Measurements from ENCODE around the gene ARSB. TPM values are rescaled to one million over a fixed set of nuclear protein-coding genes. Genes with fewer than 3 reads are reported as not detected.

Gene ARSB
- total RNA-seq, 1 donor from 2014 or later = 23.5 TPM

GRCh38 chr5:78799266-78800017 lies 185.7 kb downstream of the ARSB start:
- TF ChIP-seq CTCF (IDR thresholded peaks at IDR 0.05; ENCODE audit: partially characterized antibody, unreplicated experiment) = no peak
- Mint-ChIP-seq H3K4me1 (ENCODE audit: low read depth, unreplicated experiment) (peaks cover 5% of the 10 kb centered on the region), H3K27me3 (ENCODE audit: unreplicated experiment) (peaks cover 6% of the 10 kb centered on the region), H3K27ac (ENCODE audit: unreplicated experiment) (no peak overlapping the region), H3K4me3 (ENCODE audit: unreplicated experiment) (no peak overlapping the region), H3K36me3 (ENCODE audit: unreplicated experiment) (peaks cover 12% of the 10 kb centered on the region), H3K9me3 (ENCODE audit: unreplicated experiment) (no peaks in the 10 kb centered on the region)
- DNase-seq = no peak

- Mint-ChIP-seq H3K27me3 (ENCODE audit: unreplicated experiment) (peaks cover 6% of the 10 kb centered on the region), H3K36me3 (ENCODE audit: unreplicated experiment) (peaks cover 12% of the 10 kb centered on the region), H3K27ac (ENCODE audit: unreplicated experiment) (no peak overlapping the region), H3K9me3 (ENCODE audit: unreplicated experiment) (no peaks in the 10 kb centered on the region), H3K4me1 (ENCODE audit: low read depth, unreplicated experiment) (peaks cover 5% of the 10 kb centered on the region), H3K4me3 (ENCODE audit: unreplicated experiment) (no peak overlapping the region)
- no peak for TF ChIP-seq CTCF (IDR thresholded peaks at IDR 0.05; ENCODE audit: partially characterized antibody, unreplicated experiment)
- DNase-seq = no peak
Observed at GRCh38 chr5:78798673-78799029, 186.5 kb downstream of the ARSB start.

DNA sequence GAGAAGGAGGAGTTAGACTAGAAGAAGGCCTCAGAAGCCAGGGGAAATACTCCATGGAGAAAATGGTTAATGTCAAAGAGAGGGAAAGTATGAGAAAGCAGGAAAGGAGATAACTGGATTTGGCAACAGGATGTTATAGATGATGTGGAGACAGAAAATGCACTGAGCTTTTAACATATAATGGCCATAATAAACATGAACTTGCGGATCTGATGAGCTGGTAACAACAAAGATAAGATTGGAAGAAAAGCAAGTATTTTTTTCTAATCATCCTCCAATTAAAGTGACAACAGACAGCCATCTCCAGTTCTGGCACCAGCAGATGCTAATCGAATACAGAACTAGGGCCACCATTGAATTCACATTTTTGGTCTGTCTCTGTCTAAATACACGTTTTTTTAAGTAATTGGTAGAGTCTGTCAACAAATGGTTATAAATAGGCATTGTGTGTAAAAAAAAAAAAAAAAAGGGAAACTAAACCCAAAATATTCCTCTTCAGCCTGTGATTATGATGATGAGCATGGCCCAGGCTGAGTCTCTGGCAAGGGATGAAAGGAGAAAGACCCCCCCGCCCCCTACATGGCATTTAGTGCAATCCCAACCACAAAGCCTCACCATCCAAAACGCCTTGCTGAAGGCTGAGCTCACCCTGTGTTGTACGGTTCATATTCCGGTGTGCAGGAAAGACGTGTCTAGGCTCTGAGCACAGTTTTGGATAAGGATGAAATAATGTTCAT lies 187.0 kb downstream of the ARSB start:
- Mint-ChIP-seq H3K36me3 (ENCODE audit: unreplicated experiment) (peaks cover 12% of the 10 kb centered on the region), H3K4me3 (ENCODE audit: unreplicated experiment) (no peak overlapping the region), H3K4me1 (ENCODE audit: low read depth, unreplicated experiment) (peaks cover 5% of the 10 kb centered on the region), H3K27ac (ENCODE audit: unreplicated experiment) (no peak overlapping the region), H3K27me3 (ENCODE audit: unreplicated experiment) (peaks cover 6% of the 10 kb centered on the region), H3K9me3 (ENCODE audit: unreplicated experiment) (no peaks in the 10 kb centered on the region)
- no peak for DNase-seq
- no peak for TF ChIP-seq CTCF (IDR thresholded peaks at IDR 0.05; ENCODE audit: partially characterized antibody, unreplicated experiment)

- no peaks in the 10 kb centered on the region for H3K4me1 Mint-ChIP-seq (ENCODE audit: low read depth, unreplicated experiment)
- no peak overlapping the region for H3K4me3 Mint-ChIP-seq (ENCODE audit: unreplicated experiment)
- H3K9me3 Mint-ChIP-seq (ENCODE audit: unreplicated experiment) = no peaks in the 10 kb centered on the region
- H3K36me3 Mint-ChIP-seq (ENCODE audit: unreplicated experiment) = no peaks in the 10 kb centered on the region
- peaks cover 2% of the 10 kb centered on the region for H3K27me3 Mint-ChIP-seq (ENCODE audit: unreplicated experiment)
- DNase-seq = no peak
- no peak overlapping the region for H3K27ac Mint-ChIP-seq (ENCODE audit: unreplicated experiment)
- TF ChIP-seq CTCF (IDR thresholded peaks at IDR 0.05; ENCODE audit: partially characterized antibody, unreplicated experiment) = no peak
Observed at GRCh38 chr5:78795757-78796156, 189.4 kb downstream of the ARSB start.

GRCh38 chr5:78794693-78795215 lies 190.4 kb downstream of the ARSB start:
- H3K27ac Mint-ChIP-seq (ENCODE audit: unreplicated experiment) = no peak overlapping the region
- no peak for TF ChIP-seq CTCF (IDR thresholded peaks at IDR 0.05; ENCODE audit: partially characterized antibody, unreplicated experiment)
- no peaks in the 10 kb centered on the region for H3K36me3 Mint-ChIP-seq (ENCODE audit: unreplicated experiment)
- no peak overlapping the region for H3K4me3 Mint-ChIP-seq (ENCODE audit: unreplicated experiment)
- no peaks in the 10 kb centered on the region for H3K27me3 Mint-ChIP-seq (ENCODE audit: unreplicated experiment)
- H3K9me3 Mint-ChIP-seq (ENCODE audit: unreplicated experiment) = no peaks in the 10 kb centered on the region
- no peaks in the 10 kb centered on the region for H3K4me1 Mint-ChIP-seq (ENCODE audit: low read depth, unreplicated experiment)
- DNase-seq = no peak
